GM18907 (cell line): ENCODE measurements around the gene WRAP53.

Source experiments
- ATAC-seq: cut with Tn5 transposase; IDR thresholded peaks from one replicate; pipeline ENCODE4 v1.9.1; 2021; ENCODE audit warnings: mild to moderate bottlenecking, moderate library complexity; ENCODE audit not compliant: unreplicated experiment

Gene WRAP53

GRCh38 chr17:7677388-7678067, 10.7 kb upstream of the WRAP53 start:
- ATAC-seq, result no peak

GRCh38 chr17:7684851-7685532, 3.3 kb upstream of the WRAP53 start:
- ATAC-seq, result no peak

- ATAC-seq, result peak; percentile 56
Observed at GRCh38 chr17:7685533-7686221, 2.6 kb upstream of the WRAP53 start.

GRCh38 chr17:7686222-7687071, 1.8 kb upstream of the WRAP53 start:
- ATAC-seq, result peak; percentile 59

- ATAC-seq, result peak; percentile 51
Observed at GRCh38 chr17:7687072-7687907, 987 bp upstream of the WRAP53 start, which contains the start of gene TP53. TSS of gene TP53 (minus strand) at chr17:7687490. CDS start at chr17:7676594, 10,896 bp downstream.

- ATAC-seq, result no peak
Observed at GRCh38 chr17:7688808-7689316, 585 bp downstream of the WRAP53 start.

GRCh38 chr17:7695586-7695985, 7.3 kb downstream of the WRAP53 start:
- ATAC-seq, result no peak

GRCh38 chr17:7697828-7698588, 9.7 kb downstream of the WRAP53 start:
- no peak for ATAC-seq

- no peak for ATAC-seq
Observed at GRCh38 chr17:7700510-7700909, 12.2 kb downstream of the WRAP53 start.

- ATAC-seq, result no peak
Observed at GRCh38 chr17:7701681-7702080, 13.4 kb downstream of the WRAP53 start.

GRCh38 chr17:7702776-7703175, 14.5 kb downstream of the WRAP53 start:
- no peak for ATAC-seq

GRCh38 chr17:7703584-7704479, 15.6 kb downstream of the WRAP53 start:
- no peak for ATAC-seq

GRCh38 chr17:7704601-7705268, 16.5 kb downstream of the WRAP53 start, which contains the start of gene EFNB3:
TSS of gene EFNB3 (plus strand) at chr17:7705202. CDS start at chr17:7705599, 397 bp downstream.
- ATAC-seq, result no peak

- no peak for ATAC-seq
Observed at GRCh38 chr17:7705269-7706255, 17.3 kb downstream of the WRAP53 start.

- no peak for ATAC-seq
Observed at GRCh38 chr17:7706631-7707354, 18.5 kb downstream of the WRAP53 start.

GRCh38 chr17:7707446-7707845, 19.2 kb downstream of the WRAP53 start:
- no peak for ATAC-seq
